HepG2 (cell line): ENCODE results near the gene CACNA1C.

ENCODE experiments used
- GABPA ChIP-seq, 2 experiments: IDR thresholded peaks; 2 replicates each; pipeline ENCODE4 v1.6.1; 2011 to 2016; ENCODE audit warnings: low read depth in 2 of 2, low read length in 1 of 2, missing biosample characterization in 1 of 2, missing genetic modification characterization in 1 of 2
- ZIK1 ChIP-seq: sonication (generic); formaldehyde crosslinking; IDR thresholded peaks from 2 replicates; pipeline ENCODE4 v1.5.0; 2020; ENCODE audit warnings: mild to moderate bottlenecking, low read depth, missing genetic modification reagents, borderline replicate concordance
- ZNF276 ChIP-seq: sonication (generic); formaldehyde crosslinking; IDR thresholded peaks from 2 replicates; pipeline ENCODE4 v1.4.0; 2020; ENCODE audit warnings: mild to moderate bottlenecking, low read depth, missing genetic modification reagents
- ZNF749 ChIP-seq: sonication (generic); formaldehyde crosslinking; IDR thresholded peaks from 2 replicates; pipeline ENCODE4 v1.8.0; 2022; ENCODE audit warnings: mild to moderate bottlenecking, missing genetic modification reagents, moderate library complexity, borderline replicate concordance
- TF ChIP-seq, protein P1 (sequence below): sonication (generic); formaldehyde crosslinking; IDR thresholded peaks from 2 replicates; pipeline ENCODE4 v1.4.0; 2020; ENCODE audit warnings: missing genetic modification reagents

DNA sequence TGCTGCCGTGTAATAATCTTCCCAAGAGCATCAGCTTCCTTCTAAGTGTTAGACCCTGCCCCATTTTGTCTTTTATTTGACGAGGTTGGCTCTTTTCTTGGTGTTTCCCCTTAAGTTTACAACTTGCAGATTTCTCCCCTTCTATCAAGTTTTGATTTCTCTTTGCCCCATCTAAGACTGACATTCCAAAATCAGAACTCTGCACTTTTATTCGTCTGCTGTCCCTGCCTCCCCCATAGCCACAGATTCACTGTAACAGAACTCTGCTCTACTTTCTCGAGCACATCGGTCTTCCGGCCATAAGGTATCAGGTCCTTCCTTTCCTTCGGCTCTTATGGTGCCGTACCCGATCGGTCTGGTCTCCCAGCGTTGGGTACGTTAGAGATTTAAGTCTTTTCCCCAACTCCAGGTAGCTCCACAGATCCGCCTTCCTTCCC lies 49.1 kb upstream of the CACNA1C start:
- TF ChIP-seq ZNF749 (no peak), GABPA (IDR thresholded peaks at IDR 0.05; ENCODE audit: low read depth, low read length) (no peak), GABPA (CRISPR knock-in tag; IDR thresholded peaks at IDR 0.05; ENCODE audit: low read depth) (no peak), ZIK1 (no peak), ZNF276 (CRISPR knock-in tag) (no peak)
- TF ChIP-seq, protein P1, sequence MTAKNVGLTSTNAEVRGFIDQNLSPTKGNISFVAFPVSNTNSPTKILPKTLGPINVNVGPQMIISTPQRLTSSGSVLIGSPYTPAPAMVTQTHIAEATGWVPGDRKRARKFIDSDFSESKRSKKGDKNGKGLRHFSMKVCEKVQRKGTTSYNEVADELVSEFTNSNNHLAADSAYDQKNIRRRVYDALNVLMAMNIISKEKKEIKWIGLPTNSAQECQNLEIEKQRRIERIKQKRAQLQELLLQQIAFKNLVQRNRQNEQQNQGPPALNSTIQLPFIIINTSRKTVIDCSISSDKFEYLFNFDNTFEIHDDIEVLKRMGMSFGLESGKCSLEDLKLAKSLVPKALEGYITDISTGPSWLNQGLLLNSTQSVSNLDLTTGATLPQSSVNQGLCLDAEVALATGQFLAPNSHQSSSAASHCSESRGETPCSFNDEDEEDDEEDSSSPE = no peak
